GM23248 (cell line): ENCODE data around the gene ICA1. TPM values are rescaled to one million over a fixed set of nuclear protein-coding genes. Genes with fewer than 3 reads are reported as not detected.

Source experiments
- DNase-seq: peaks from one replicate; pipeline ENCODE4 v3.0.0-alpha.2; 2015
- H2AFZ ChIP-seq: fragments of 200-600 bp; sonication (generic); 2 replicates; pipeline ENCODE4 v1.6.1; 2016; ENCODE audit warnings: antibody characterized with exemption
- H3F3A ChIP-seq: fragments of 200-600 bp; sonication (generic); 2 replicates; pipeline ENCODE4 v1.6.1; 2016; ENCODE audit warnings: mild to moderate bottlenecking, antibody characterized with exemption, mixed run types; ENCODE audit not compliant: insufficient read depth
- H3K27ac ChIP-seq: fragments of 200-600 bp; sonication (generic); 2 replicates; pipeline ENCODE4 v1.5.1; 2016; ENCODE audit warnings: mild to moderate bottlenecking
- H3K27me3 ChIP-seq: fragments of 200-600 bp; sonication (generic); replicated peaks from 2 replicates; pipeline ENCODE4 v1.6.1; 2016; ENCODE audit warnings: mild to moderate bottlenecking; ENCODE audit not compliant: insufficient read depth
- H3K36me3 ChIP-seq: fragments of 200-600 bp; sonication (generic); 2 replicates; pipeline ENCODE4 v1.6.1; 2016; ENCODE audit warnings: low read depth, mild to moderate bottlenecking
- H3K4me1 ChIP-seq: fragments of 200-600 bp; sonication (generic); 2 replicates; pipeline ENCODE4 v1.6.1; 2016; ENCODE audit warnings: mild to moderate bottlenecking; ENCODE audit not compliant: insufficient read depth
- H3K4me2 ChIP-seq: fragments of 200-600 bp; sonication (generic); one replicate; pipeline ENCODE4 v1.6.1; 2016; ENCODE audit warnings: mild to moderate bottlenecking; ENCODE audit not compliant: unreplicated experiment
- H3K4me3 ChIP-seq: fragments of 200-600 bp; sonication (generic); 2 replicates; pipeline ENCODE4 v1.5.1; 2016; ENCODE audit warnings: mild to moderate bottlenecking
- H3K79me2 ChIP-seq: fragments of 200-600 bp; sonication (generic); 2 replicates; pipeline ENCODE4 v1.6.1; 2016; ENCODE audit warnings: mild to moderate bottlenecking; ENCODE audit not compliant: insufficient read depth
- H3K9ac ChIP-seq: fragments of 200-600 bp; sonication (generic); 2 replicates; pipeline ENCODE4 v1.6.1; 2016; ENCODE audit warnings: mild to moderate bottlenecking
- H3K9me2 ChIP-seq: fragments of 200-600 bp; sonication (generic); 2 replicates; pipeline ENCODE4 v1.6.1; 2016; ENCODE audit warnings: mixed run types, mild to moderate bottlenecking, moderate library complexity; ENCODE audit not compliant: insufficient read depth
- H3K9me3 ChIP-seq: fragments of 200-600 bp; sonication (generic); one replicate; pipeline ENCODE4 v1.6.1; 2017; ENCODE audit warnings: low read depth
- H4K20me1 ChIP-seq: fragments of 200-600 bp; sonication (generic); 2 replicates; pipeline ENCODE4 v1.6.0; 2016; ENCODE audit not compliant: insufficient read depth
- EZH2 ChIP-seq: fragments of 200-600 bp; sonication (generic); IDR thresholded peaks from 2 replicates; pipeline ENCODE4 v1.6.1; 2018; ENCODE audit warnings: antibody characterized with exemption, mild to moderate bottlenecking; ENCODE audit not compliant: insufficient read depth, poor library complexity, severe bottlenecking
- EZH2phosphoT487 ChIP-seq: fragments of 200-600 bp; sonication (generic); IDR thresholded peaks from 2 replicates; pipeline ENCODE4 v1.6.1; 2018; ENCODE audit warnings: antibody characterized with exemption, moderate library complexity, mild to moderate bottlenecking, low read depth; ENCODE audit not compliant: insufficient read depth
- WGBS, 2 experiments: methylation state at CpG; one replicate each; pipeline ENCODE4 v1.1.6; 2015 to 2017; ENCODE audit warnings: low lambda C conversion rate in 2 of 2, low coverage in 1 of 2; ENCODE audit errors: missing lambda C conversion rate in 2 of 2; 5-methylcytosine and 5-hydroxymethylcytosine counted together
- in situ Hi-C: fragments of 300-500 bp; cut with MboI; formaldehyde crosslinking; loops from 2 replicates; pipeline ENCODE4 v1.15.0; 2020
- polyA plus RNA-seq: library from polyadenylated mRNA; unstranded; fragments of >200 nt; fragmentation: Nextera tagmentation; extraction: Ambion mirVana; gene quantifications from 2 replicates; pipeline ENCODE4 v1.2.1, GENCODE V29; 2016
- total RNA-seq: library from RNA; depleted of rRNA; stranded (reverse); fragments of >200 nt; shearing (Covaris generic); gene quantifications from 2 replicates; pipeline ENCODE4 v1.2.3, GENCODE V29; 2014

ICA1 gene
- total and polyA plus RNA-seq, 2 experiments from 2014 or later, result not detected

DNA sequence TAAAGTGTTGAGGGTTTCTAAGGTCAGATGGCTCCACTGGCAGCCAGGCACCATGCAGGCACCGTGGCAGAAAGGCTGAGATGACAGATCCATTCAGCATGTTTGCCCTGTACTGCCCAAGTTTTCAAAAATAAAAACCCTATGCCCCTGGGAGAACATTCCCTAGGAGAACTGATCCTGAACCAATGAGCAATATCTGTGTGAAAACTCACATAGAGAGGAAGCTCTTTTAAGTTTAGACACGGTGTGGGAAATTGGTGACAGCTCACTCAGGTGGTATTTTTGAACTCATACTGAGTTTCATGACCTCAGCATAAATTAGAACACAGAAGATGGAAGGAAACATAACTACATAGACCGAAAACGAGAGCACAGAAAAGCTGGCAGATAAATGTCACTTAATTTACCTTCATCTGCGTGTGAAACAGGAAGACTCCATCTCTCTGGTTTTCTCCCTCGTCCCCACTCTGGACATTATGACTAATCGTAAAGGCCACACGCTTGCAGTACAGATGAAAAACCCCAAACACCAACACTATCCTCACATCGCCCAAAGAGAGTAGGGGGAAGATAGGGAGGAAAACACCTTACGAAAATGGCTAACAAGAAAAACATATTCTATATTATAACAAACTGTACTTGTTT lies 127.8 kb downstream of the ICA1 start:
- Histone ChIP-seq H3F3A (no peaks in the 10 kb centered on the region), H3K9ac (no peak overlapping the region), H3K27me3 (no peaks in the 10 kb centered on the region), H3K4me3 (no peak overlapping the region), H3K79me2 (no peaks in the 10 kb centered on the region), H2AFZ (no peak overlapping the region), H3K36me3 (no peaks in the 10 kb centered on the region), H3K27ac (no peak overlapping the region), H3K4me1 (no peaks in the 10 kb centered on the region), H4K20me1 (no peaks in the 10 kb centered on the region), H3K9me2 (no peaks in the 10 kb centered on the region), H3K4me2 (no peak overlapping the region), H3K9me3 (no peaks in the 10 kb centered on the region)
- whole genome bisulfite sequencing, 2 experiments, result 65 to 66% methylated on average over 10 of the region's 10 CpGs
- no peak for DNase-seq
- TF ChIP-seq EZH2phosphoT487, result no peak
- TF ChIP-seq EZH2, result no peak
- in situ Hi-C loops, result no loop called here

DNA sequence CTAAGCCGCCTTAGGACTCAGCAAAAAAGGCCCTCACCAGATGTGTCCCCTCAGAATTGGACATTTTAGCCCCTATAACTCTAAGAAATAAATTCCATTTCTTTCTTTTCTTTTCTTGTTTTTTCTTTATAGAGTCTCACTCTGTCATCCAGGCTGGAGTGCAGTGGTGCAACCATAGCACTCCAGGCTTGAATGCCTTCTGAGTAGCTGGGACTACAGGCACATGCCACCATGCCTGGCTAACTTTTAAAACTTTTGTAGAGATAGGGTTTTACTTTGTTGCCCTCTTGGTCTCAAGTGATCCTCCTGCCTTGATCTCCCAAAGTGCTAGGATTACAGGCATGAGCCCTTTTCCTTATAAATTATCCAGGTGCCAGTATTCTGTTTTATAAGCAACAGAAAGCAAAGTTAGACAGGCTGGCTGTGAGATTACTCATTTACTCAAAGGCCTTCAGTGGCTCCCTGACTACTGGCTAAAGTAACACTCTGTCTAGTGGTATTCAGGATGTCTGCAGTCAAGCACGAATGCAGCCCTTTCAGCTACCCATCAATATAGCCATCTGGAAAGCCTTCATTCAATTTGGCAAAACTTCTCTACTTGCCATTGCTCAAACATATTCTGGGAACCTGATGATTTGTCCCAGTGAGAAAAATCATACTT lies 128.6 kb downstream of the ICA1 start:
- Histone ChIP-seq H2AFZ (no peak overlapping the region), H3F3A (no peaks in the 10 kb centered on the region), H3K9me2 (no peaks in the 10 kb centered on the region), H3K79me2 (no peaks in the 10 kb centered on the region), H3K4me3 (no peak overlapping the region), H3K27me3 (0 out of 2 replicates have a peak, but pooled peaks cover 4% of the 10 kb centered on the region), H3K27ac (no peak overlapping the region), H3K36me3 (no peaks in the 10 kb centered on the region), H3K9ac (no peak overlapping the region), H3K4me2 (no peak overlapping the region), H3K4me1 (no peaks in the 10 kb centered on the region), H3K9me3 (no peaks in the 10 kb centered on the region), H4K20me1 (no peaks in the 10 kb centered on the region)
- 37 to 52% methylated on average over 2 of the region's 2 CpGs for WGBS, 2 experiments
- no peak for DNase-seq
- in situ Hi-C loops, result no loop called here
- TF ChIP-seq EZH2 (no peak), EZH2phosphoT487 (no peak)

- H3K27me3 ChIP-seq, result 0 out of 2 replicates have a peak, but pooled peaks cover 4% of the 10 kb centered on the region
- no peak overlapping the region for H3K9ac ChIP-seq
- WGBS, 2 experiments, result 41 to 52% methylated on average over 5 of the region's 5 CpGs
- no peak overlapping the region for H3K4me3 ChIP-seq
- no peaks in the 10 kb centered on the region for H4K20me1 ChIP-seq
- no peak overlapping the region for H3K27ac ChIP-seq
- DNase-seq, result no peak
- H3K9me3 ChIP-seq, result no peaks in the 10 kb centered on the region
- H2AFZ ChIP-seq, result no peak overlapping the region
- no peaks in the 10 kb centered on the region for H3K36me3 ChIP-seq
- no peaks in the 10 kb centered on the region for H3K4me1 ChIP-seq
- H3K79me2 ChIP-seq, result no peaks in the 10 kb centered on the region
- in situ Hi-C loops, result no loop called here
- no peaks in the 10 kb centered on the region for H3F3A ChIP-seq
- H3K9me2 ChIP-seq, result no peaks in the 10 kb centered on the region
- TF ChIP-seq EZH2 (no peak), EZH2phosphoT487 (no peak)
- H3K4me2 ChIP-seq, result no peak overlapping the region
Observed at GRCh38 chr7:8131694-8132605, 130.0 kb downstream of the ICA1 start.

GRCh38 chr7:8130663-8131062 lies 131.3 kb downstream of the ICA1 start:
- WGBS, 2 experiments, result 59 to 81% methylated on average over 1 of the region's 1 CpG
- in situ Hi-C loops, result no loop called here

More at GRCh38 chr7:8130663-8131062, 131.3 kb downstream of the ICA1 start:
- no peaks in the 10 kb centered on the region for H3K9me2 ChIP-seq
- H3K4me2 ChIP-seq, result no peak overlapping the region
- TF ChIP-seq EZH2 (no peak), EZH2phosphoT487 (no peak)
- H3K9me3 ChIP-seq, result no peaks in the 10 kb centered on the region
- no peak overlapping the region for H3K4me3 ChIP-seq
- H3K79me2 ChIP-seq, result no peaks in the 10 kb centered on the region
- no peaks in the 10 kb centered on the region for H4K20me1 ChIP-seq
- 0 out of 2 replicates have a peak, but pooled peaks cover 4% of the 10 kb centered on the region for H3K27me3 ChIP-seq
- no peak overlapping the region for H2AFZ ChIP-seq
- H3F3A ChIP-seq, result no peaks in the 10 kb centered on the region
- no peaks in the 10 kb centered on the region for H3K36me3 ChIP-seq
- no peak overlapping the region for H3K27ac ChIP-seq
- DNase-seq, result no peak
- no peaks in the 10 kb centered on the region for H3K4me1 ChIP-seq
- H3K9ac ChIP-seq, result no peak overlapping the region
